Measurements from ENCODE around the gene ANKRD34A.

DNA sequence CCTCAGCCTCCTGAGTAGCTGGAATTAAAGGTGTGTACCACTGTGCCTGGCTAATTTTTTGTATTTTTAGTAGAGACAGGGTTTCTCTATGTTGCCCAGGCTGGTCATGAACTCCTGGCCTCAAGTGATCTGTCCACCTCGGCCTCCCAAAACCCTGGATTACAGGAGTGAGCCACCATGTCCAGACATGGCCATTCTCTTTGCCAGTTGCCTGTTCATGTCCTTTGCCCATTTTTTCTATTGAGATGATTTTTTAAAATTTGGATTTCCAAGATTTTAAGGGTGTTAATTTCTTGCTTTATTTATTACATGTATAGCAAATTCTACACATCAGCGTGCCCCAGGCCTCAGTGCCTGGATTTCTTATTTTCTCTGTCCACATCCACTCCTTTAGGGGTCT lies 2.9 kb upstream of the ANKRD34A start:
- TF ChIP-seq, protein P1, sequence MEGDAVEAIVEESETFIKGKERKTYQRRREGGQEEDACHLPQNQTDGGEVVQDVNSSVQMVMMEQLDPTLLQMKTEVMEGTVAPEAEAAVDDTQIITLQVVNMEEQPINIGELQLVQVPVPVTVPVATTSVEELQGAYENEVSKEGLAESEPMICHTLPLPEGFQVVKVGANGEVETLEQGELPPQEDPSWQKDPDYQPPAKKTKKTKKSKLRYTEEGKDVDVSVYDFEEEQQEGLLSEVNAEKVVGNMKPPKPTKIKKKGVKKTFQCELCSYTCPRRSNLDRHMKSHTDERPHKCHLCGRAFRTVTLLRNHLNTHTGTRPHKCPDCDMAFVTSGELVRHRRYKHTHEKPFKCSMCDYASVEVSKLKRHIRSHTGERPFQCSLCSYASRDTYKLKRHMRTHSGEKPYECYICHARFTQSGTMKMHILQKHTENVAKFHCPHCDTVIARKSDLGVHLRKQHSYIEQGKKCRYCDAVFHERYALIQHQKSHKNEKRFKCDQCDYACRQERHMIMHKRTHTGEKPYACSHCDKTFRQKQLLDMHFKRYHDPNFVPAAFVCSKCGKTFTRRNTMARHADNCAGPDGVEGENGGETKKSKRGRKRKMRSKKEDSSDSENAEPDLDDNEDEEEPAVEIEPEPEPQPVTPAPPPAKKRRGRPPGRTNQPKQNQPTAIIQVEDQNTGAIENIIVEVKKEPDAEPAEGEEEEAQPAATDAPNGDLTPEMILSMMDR (IDR thresholded peaks at IDR 0.05), result no peak
- TF ChIP-seq POLR2A (IDR thresholded peaks at IDR 0.05), result no peak

Measured in tibial nerve (tissue), 3 donors.